Calu3 (cell line): ENCODE measurements around the gene CASP9. TPM values are rescaled to one million over a fixed set of nuclear protein-coding genes. Genes with fewer than 3 reads are reported as not detected.

Experiments used
- BruUV-seq: library from RNA; stranded (reverse); fragments of 400-500 nt; replicated peaks from 2 replicates; lab custom pipeline; 2021; lab: Mats Ljungman, UMichigan
- CTCF ChIA-PET: fragments of 300-600 bp; sonication (Branson Sonifier 250); formaldehyde crosslinking; loops from one replicate; lab custom pipeline; 2022; ENCODE audit warnings: antibody characterized with exemption; lab: Charles Lee
- DNase-seq: peaks from one replicate; pipeline ENCODE4 v3.0.0; 2022
- H3K27ac Mint-ChIP-seq: one replicate; pipeline ENCODE4 v1.8.0; 2022; ENCODE audit warnings: mixed read lengths; ENCODE audit not compliant: unreplicated experiment
- H3K27me3 Mint-ChIP-seq: one replicate; pipeline ENCODE4 v1.8.0; 2022; ENCODE audit warnings: mixed read lengths; ENCODE audit not compliant: unreplicated experiment
- H3K36me3 Mint-ChIP-seq: one replicate; pipeline ENCODE4 v1.8.0; 2022; ENCODE audit warnings: mild to moderate bottlenecking, moderate library complexity, mixed read lengths; ENCODE audit not compliant: insufficient read depth, unreplicated experiment
- H3K4me1 Mint-ChIP-seq: one replicate; pipeline ENCODE4 v1.8.0; 2022; ENCODE audit warnings: mild to moderate bottlenecking, low read depth, mixed read lengths; ENCODE audit not compliant: unreplicated experiment
- H3K4me3 Mint-ChIP-seq: one replicate; pipeline ENCODE4 v1.8.0; 2022; ENCODE audit warnings: mild to moderate bottlenecking, low read depth, moderate library complexity, mixed read lengths; ENCODE audit not compliant: unreplicated experiment
- H3K9me3 Mint-ChIP-seq: one replicate; pipeline ENCODE4 v1.8.0; 2022; ENCODE audit warnings: low read depth, mixed read lengths; ENCODE audit not compliant: unreplicated experiment
- CTCF ChIP-seq: fragments of 200-600 bp; IDR thresholded peaks from one replicate; pipeline ENCODE4 v1.8.0; 2022; ENCODE audit warnings: antibody characterized with exemption; ENCODE audit not compliant: unreplicated experiment
- intact Hi-C: fragments of 100-400 bp; cut with micrococcal nuclease; formaldehyde crosslinking; loops from one replicate; pipeline ENCODE4 v1.10.0; 2022; ENCODE audit not compliant: unreplicated experiment
- total RNA-seq: library from RNA; stranded (reverse); gene quantifications from 2 replicates; pipeline ENCODE4 v1.2.3, GENCODE V29; 2022

Gene CASP9
- total RNA-seq, 1 experiment from 2014 or later: 8.4 TPM

- no peak overlapping the region for H3K27ac Mint-ChIP-seq
- CTCF ChIA-PET: no interaction called here
- no peaks in the 10 kb centered on the region for H3K9me3 Mint-ChIP-seq
- H3K27me3 Mint-ChIP-seq: peaks cover 27% of the 10 kb centered on the region
- no peak for DNase-seq
- peaks cover 3% of the 10 kb centered on the region for H3K36me3 Mint-ChIP-seq
- TF ChIP-seq CTCF: no peak
- no peaks in the 10 kb centered on the region for H3K4me1 Mint-ChIP-seq
- BruUV-seq: no TSS peak
- no peak overlapping the region for H3K4me3 Mint-ChIP-seq
- intact Hi-C loops: no loop called here
These were observed 80.7 kb downstream of the CASP9 start for GRCh38 chr1:15443281-15443680.

GRCh38 chr1:15442759-15443158 is 81.3 kb downstream of the CASP9 start:
- intact Hi-C loops: no loop called here
- TF ChIP-seq CTCF: no peak
- no peaks in the 10 kb centered on the region for H3K4me1 Mint-ChIP-seq
- peaks cover 27% of the 10 kb centered on the region for H3K27me3 Mint-ChIP-seq
- no peak for DNase-seq
- no TSS peak for BruUV-seq
- no peak overlapping the region for H3K27ac Mint-ChIP-seq
- peaks cover 4% of the 10 kb centered on the region for H3K36me3 Mint-ChIP-seq
- CTCF ChIA-PET: no interaction called here
- H3K4me3 Mint-ChIP-seq: no peak overlapping the region
- no peaks in the 10 kb centered on the region for H3K9me3 Mint-ChIP-seq

- TF ChIP-seq CTCF: no peak
- CTCF ChIA-PET: no interaction called here
- no TSS peak for BruUV-seq
These were observed 81.9 kb downstream of the CASP9 start for GRCh38 chr1:15442119-15442518.

More at GRCh38 chr1:15442119-15442518, 81.9 kb downstream of the CASP9 start:
- intact Hi-C loops: no loop called here
- H3K4me3 Mint-ChIP-seq: no peak overlapping the region
- H3K36me3 Mint-ChIP-seq: peaks cover 4% of the 10 kb centered on the region
- no peak for DNase-seq
- no peak overlapping the region for H3K27ac Mint-ChIP-seq
- peaks cover 21% of the 10 kb centered on the region for H3K27me3 Mint-ChIP-seq
- no peaks in the 10 kb centered on the region for H3K4me1 Mint-ChIP-seq
- no peaks in the 10 kb centered on the region for H3K9me3 Mint-ChIP-seq

Other genes starting within 250 kb of the CASP9 start
- gene EFHD2, start 114.3 kb downstream of the CASP9 start, total RNA-seq: 51.0 and 57.8 TPM in 2 replicates
- not detected in 2 replicates for gene CTRC, start 85.8 kb downstream of the CASP9 start, total RNA-seq
- not detected in 2 replicates for gene CELA2A, start 67.5 kb downstream of the CASP9 start, total RNA-seq
- gene CELA2B, start 48.1 kb downstream of the CASP9 start, total RNA-seq: not detected in 2 replicates
- gene DNAJC16, start 2.6 kb upstream of the CASP9 start, total RNA-seq: 18.2 and 20.6 TPM in 2 replicates
- 2.5 and 5.2 TPM in 2 replicates for gene AGMAT, start 60.8 kb upstream of the CASP9 start, total RNA-seq
- 27.0 and 30.1 TPM in 2 replicates for gene DDI2, start 93.2 kb upstream of the CASP9 start, total RNA-seq
- gene PLEKHM2, start 160.1 kb upstream of the CASP9 start, total RNA-seq: 30.4 and 33.4 TPM in 2 replicates
- gene SLC25A34, start 212.0 kb upstream of the CASP9 start, total RNA-seq: 0.68 and 1.2 TPM in 2 replicates
- not detected in 2 replicates for gene TMEM82, start 218.3 kb upstream of the CASP9 start, total RNA-seq
- 25.6 and 26.8 TPM in 2 replicates for gene FBLIM1, start 234.6 kb upstream of the CASP9 start, total RNA-seq